H9 (cell line): ENCODE results near the gene CDC27. TPM values are rescaled to one million over a fixed set of nuclear protein-coding genes. Genes with fewer than 3 reads are reported as not detected.

Experiments used
- DNase-seq: peaks from one replicate; pipeline ENCODE4 v3.0.0-alpha.2; 2017
- H2AFZ ChIP-seq: one replicate; pipeline ENCODE4 v1.6.1; 2013; ENCODE audit warnings: mild to moderate bottlenecking, low read length, control low read depth, moderate library complexity
- H2AK5ac ChIP-seq: 2 replicates; pipeline ENCODE4 v1.6.1; 2013; ENCODE audit warnings: low read length, control low read depth, mixed read lengths; ENCODE audit not compliant: insufficient read length
- H2BK120ac ChIP-seq: one replicate; pipeline ENCODE4 v1.6.1; 2013; ENCODE audit warnings: low read depth, mild to moderate bottlenecking, low read length, control low read depth, inconsistent platforms; ENCODE audit not compliant: poor library complexity, severe bottlenecking
- H2BK12ac ChIP-seq: 2 replicates; pipeline ENCODE4 v1.6.1; 2013; ENCODE audit warnings: low read length, control low read depth, mixed read lengths, low read depth; ENCODE audit not compliant: insufficient read length
- H2BK15ac ChIP-seq: 2 replicates; pipeline ENCODE4 v1.6.1; 2013; ENCODE audit warnings: low read depth, low read length, control low read depth
- H2BK20ac ChIP-seq: one replicate; pipeline ENCODE4 v1.6.1; 2013; ENCODE audit warnings: low read depth, mild to moderate bottlenecking, low read length, control low read depth, inconsistent platforms; ENCODE audit not compliant: poor library complexity, severe bottlenecking
- H2BK5ac ChIP-seq: 2 replicates; pipeline ENCODE4 v1.6.1; 2013; ENCODE audit warnings: low read length, control low read depth, mixed read lengths; ENCODE audit not compliant: insufficient read length
- H3K14ac ChIP-seq: 2 replicates; pipeline ENCODE4 v1.6.1; 2013; ENCODE audit warnings: low read length, control low read depth; ENCODE audit not compliant: insufficient read depth
- H3K18ac ChIP-seq: 2 replicates; pipeline ENCODE4 v1.6.1; 2013; ENCODE audit warnings: low read depth, mild to moderate bottlenecking, mixed read lengths, low read length, control low read depth; ENCODE audit not compliant: insufficient read length
- H3K23ac ChIP-seq: 2 replicates; pipeline ENCODE4 v1.6.1; 2013; ENCODE audit warnings: low read length, control low read depth, mixed read lengths, low read depth; ENCODE audit not compliant: insufficient read length
- H3K23me2 ChIP-seq: 2 replicates; pipeline ENCODE4 v1.6.1; 2013; ENCODE audit warnings: low read depth, mild to moderate bottlenecking, mixed read lengths, low read length, control low read depth; ENCODE audit not compliant: insufficient read length, poor library complexity, severe bottlenecking
- H3K27ac ChIP-seq: 2 replicates; pipeline ENCODE4 v1.5.1; 2013; ENCODE audit warnings: low read length, control low read depth, mixed read lengths, low read depth; ENCODE audit not compliant: insufficient read length
- H3K27me3 ChIP-seq: 2 replicates; pipeline ENCODE4 v1.6.1; 2013; ENCODE audit warnings: low read length, control low read depth, inconsistent platforms; ENCODE audit not compliant: insufficient read depth
- H3K4ac ChIP-seq: 2 replicates; pipeline ENCODE4 v1.6.1; 2013; ENCODE audit warnings: low read depth, mild to moderate bottlenecking, control low read depth, inconsistent platforms, low read length, moderate library complexity
- H3K4me1 ChIP-seq: 2 replicates; pipeline ENCODE4 v1.6.1; 2013; ENCODE audit warnings: low read length, control low read depth, inconsistent platforms; ENCODE audit not compliant: insufficient read depth
- H3K4me2 ChIP-seq: 2 replicates; pipeline ENCODE4 v1.6.1; 2013; ENCODE audit warnings: low read length, control low read depth, mixed read lengths; ENCODE audit not compliant: insufficient read length, insufficient read depth
- H3K56ac ChIP-seq: 2 replicates; pipeline ENCODE4 v1.6.1; 2013; ENCODE audit warnings: low read depth, mild to moderate bottlenecking, mixed read lengths, low read length, control low read depth; ENCODE audit not compliant: insufficient read length
- H3K79me1 ChIP-seq: 2 replicates; pipeline ENCODE4 v1.6.1; 2013; ENCODE audit warnings: low read depth, mild to moderate bottlenecking, moderate library complexity, low read length, control low read depth, inconsistent platforms; ENCODE audit not compliant: insufficient read depth, poor library complexity, severe bottlenecking
- H3K79me2 ChIP-seq: 2 replicates; pipeline ENCODE4 v1.6.1; 2013; ENCODE audit warnings: low read length, control low read depth, inconsistent platforms; ENCODE audit not compliant: insufficient read depth
- H3K9ac ChIP-seq: 2 replicates; pipeline ENCODE4 v1.6.1; 2013; ENCODE audit warnings: low read length, control low read depth, mixed read lengths; ENCODE audit not compliant: insufficient read length; ENCODE audit errors: extremely low read depth
- H3K9me3 ChIP-seq: one replicate; pipeline ENCODE4 v1.6.1; 2013; ENCODE audit warnings: low read depth, low read length, inconsistent platforms; ENCODE audit not compliant: control insufficient read depth
- H3T11ph ChIP-seq: one replicate; pipeline ENCODE4 v1.6.1; 2013; ENCODE audit warnings: mild to moderate bottlenecking, low read length, control low read depth, inconsistent platforms
- H4K20me1 ChIP-seq: one replicate; pipeline ENCODE4 v1.6.1; 2013; ENCODE audit not compliant: control insufficient read depth, insufficient read length, insufficient read depth
- H4K5ac ChIP-seq: 2 replicates; pipeline ENCODE4 v1.6.1; 2013; ENCODE audit warnings: low read depth, mild to moderate bottlenecking, mixed read lengths, low read length, control low read depth; ENCODE audit not compliant: insufficient read length
- H4K8ac ChIP-seq: replicated peaks from 2 replicates; pipeline ENCODE4 v1.6.1; 2013; ENCODE audit warnings: low read length, control low read depth, mixed read lengths, low read depth; ENCODE audit not compliant: insufficient read length
- H4K91ac ChIP-seq: 2 replicates; pipeline ENCODE4 v1.6.1; 2013; ENCODE audit warnings: low read depth, mild to moderate bottlenecking, moderate library complexity, mixed read lengths, low read length, control low read depth; ENCODE audit not compliant: insufficient read length
- H3K27ac Mint-ChIP-seq, 3 experiments: 2 replicates in 2 of 3; 3 replicates in 1 of 3; pipeline ENCODE4 v1.8.0; 2020 to 2021; ENCODE audit warnings: mixed read lengths in 3 of 3, mild to moderate bottlenecking in 1 of 3, moderate library complexity in 1 of 3
- H3K27me3 Mint-ChIP-seq: 2 replicates; pipeline ENCODE4 v1.8.0; 2021; ENCODE audit warnings: low read depth, mild to moderate bottlenecking, moderate library complexity, mixed read lengths
- H3K36me3 Mint-ChIP-seq, 3 experiments: 2 replicates in 2 of 3; 3 replicates in 1 of 3; pipeline ENCODE4 v1.8.0; 2020 to 2021; ENCODE audit warnings: low read depth in 3 of 3, mixed read lengths in 3 of 3; ENCODE audit not compliant: insufficient read depth in 1 of 3
- H3K4me1 Mint-ChIP-seq, 2 experiments: 2 replicates each; pipeline ENCODE4 v1.8.0; 2020; ENCODE audit warnings: mixed read lengths in 2 of 2
- H3K4me3 Mint-ChIP-seq, 2 experiments: 2 replicates in 1 of 2; 3 replicates in 1 of 2; pipeline ENCODE4 v1.8.0; 2020 to 2021; ENCODE audit warnings: mild to moderate bottlenecking in 2 of 2, mixed read lengths in 2 of 2, moderate library complexity in 1 of 2
- H3K9me3 Mint-ChIP-seq, 2 experiments: 2 replicates in 1 of 2; 3 replicates in 1 of 2; pipeline ENCODE4 v1.8.0; 2020; ENCODE audit warnings: mild to moderate bottlenecking in 2 of 2, mixed read lengths in 2 of 2, moderate library complexity in 1 of 2
- CTCF ChIP-seq: fragments of 200-600 bp; sonication (generic); conservative IDR thresholded peaks from 3 replicates; pipeline ENCODE4 v1.8.0; 2021; ENCODE audit warnings: antibody characterized with exemption, mild to moderate bottlenecking
- WGBS: extraction: QIAGEN DNeasy Blood & Tissue Kit; methylation state at CpG from one replicate; pipeline ENCODE4 v1.1.7; 2013; ENCODE audit warnings: missing lambda C conversion rate, low lambda C conversion rate, mixed read lengths; ENCODE audit not compliant: insufficient read length; ENCODE audit errors: extremely low coverage; 5-methylcytosine and 5-hydroxymethylcytosine counted together
- total RNA-seq: library from RNA; stranded (reverse); gene quantifications from 2 replicates; pipeline ENCODE4 v1.2.1, GENCODE V29; 2021

Gene CDC27
- total RNA-seq, 1 experiment from 2014 or later = 82.5 TPM

GRCh38 chr17:47221154-47221553 lies 32.1 kb upstream of the CDC27 start:
- Histone ChIP-seq H3K4ac (no peak overlapping the region), H2BK12ac (no peak overlapping the region), H2BK5ac (no peak overlapping the region), H4K5ac (no peak overlapping the region), H3K9me3 (no peaks in the 10 kb centered on the region), H3K23me2 (no peaks in the 10 kb centered on the region), H3K27ac (no peak overlapping the region), H3K79me2 (no peaks in the 10 kb centered on the region), H3K9ac (no peak overlapping the region), H2AK5ac (no peak overlapping the region), H2BK20ac (no peak overlapping the region), H3K23ac (no peak overlapping the region), H4K8ac (no peak overlapping the region), H4K20me1 (no peaks in the 10 kb centered on the region), H2BK15ac (no peak overlapping the region), H3K4me2 (no peak overlapping the region), H3K79me1 (no peaks in the 10 kb centered on the region), H3K18ac (no peak overlapping the region), H2AFZ (no peak overlapping the region), H3K14ac (no peak overlapping the region), H3K27me3 (no peaks in the 10 kb centered on the region), H3K4me1 (peaks cover 5% of the 10 kb centered on the region; the same call in 1 of the 2 replicates), H3T11ph (no peak overlapping the region), H2BK120ac (no peak overlapping the region), H3K56ac (no peak overlapping the region), H4K91ac (no peak overlapping the region)
- Mint-ChIP-seq H3K36me3 (peaks cover 0 to 13% (median 9%) of the 10 kb centered on the region in 3 experiments; a peak in 4 of 7 replicates), H3K27me3 (peaks cover 32% of the 10 kb centered on the region), H3K9me3 (peaks cover 13 to 22% of the 10 kb centered on the region in 2 experiments), H3K4me3 (no peak overlapping the region), H3K4me1 (peaks cover 20 to 21% of the 10 kb centered on the region in 2 experiments), H3K27ac (no peak overlapping the region)
- no peak for TF ChIP-seq CTCF
- no peak for DNase-seq
- no CpG with 5 or more reads among the region's 6 CpGs for WGBS
